Smooth muscle cell (in vitro differentiated cells): ENCODE measurements around the gene HOXB8. TPM values are rescaled to one million over a fixed set of nuclear protein-coding genes. Genes with fewer than 3 reads are reported as not detected.

Experiments
- DNase-seq: peaks from one replicate; lab custom pipeline; 2025; ENCODE audit not compliant: unreplicated experiment; lab: John Stamatoyannopoulos, UW
- H2AFZ ChIP-seq: fragments of 200-600 bp; sonication (generic); 2 replicates; pipeline ENCODE4 v1.6.0; 2016; ENCODE audit warnings: antibody characterized with exemption, low read depth, mild to moderate bottlenecking
- H3F3A ChIP-seq: fragments of 200-600 bp; sonication (generic); 2 replicates; pipeline ENCODE4 v1.6.0; 2017; ENCODE audit warnings: antibody characterized with exemption, low read depth
- H3K27ac ChIP-seq: fragments of 200-600 bp; sonication (generic); 2 replicates; pipeline ENCODE4 v1.5.1; 2016; ENCODE audit warnings: low read depth, mild to moderate bottlenecking
- H3K27me3 ChIP-seq: fragments of 200-600 bp; sonication (generic); 2 replicates; pipeline ENCODE4 v1.6.1; 2016; ENCODE audit warnings: low read depth, mild to moderate bottlenecking
- H3K36me3 ChIP-seq: fragments of 200-600 bp; sonication (generic); 2 replicates; pipeline ENCODE4 v1.5.1; 2016; ENCODE audit warnings: low read depth
- H3K4me1 ChIP-seq: fragments of 200-600 bp; sonication (generic); 2 replicates; pipeline ENCODE4 v1.5.1; 2016; ENCODE audit warnings: low read depth
- H3K4me2 ChIP-seq: fragments of 200-600 bp; sonication (generic); 2 replicates; pipeline ENCODE4 v1.6.0; 2016; ENCODE audit warnings: mild to moderate bottlenecking
- H3K4me3 ChIP-seq: fragments of 200-600 bp; sonication (generic); 2 replicates; pipeline ENCODE4 v1.5.1; 2016; ENCODE audit warnings: mild to moderate bottlenecking
- H3K79me2 ChIP-seq: fragments of 200-600 bp; sonication (generic); 2 replicates; pipeline ENCODE4 v1.6.0; 2016; ENCODE audit warnings: low read depth, mild to moderate bottlenecking
- H3K9ac ChIP-seq: fragments of 200-600 bp; sonication (generic); 2 replicates; pipeline ENCODE4 v1.6.0; 2016; ENCODE audit warnings: low read depth
- H3K9me3 ChIP-seq: fragments of 200-600 bp; sonication (generic); replicated peaks from 2 replicates; pipeline ENCODE4 v1.5.1; 2016; ENCODE audit warnings: low read depth
- H4K20me1 ChIP-seq: fragments of 200-600 bp; sonication (generic); 2 replicates; pipeline ENCODE4 v1.6.0; 2016; ENCODE audit warnings: low read depth
- CTCF ChIP-seq: fragments of 200-600 bp; sonication (generic); IDR thresholded peaks from 2 replicates; pipeline ENCODE4 v1.5.1; 2017; ENCODE audit warnings: borderline replicate concordance, mild to moderate bottlenecking, antibody characterized with exemption; ENCODE audit not compliant: insufficient read depth, poor library complexity, severe bottlenecking
- WGBS: methylation state at CpG from one replicate; pipeline ENCODE4 v1.1.7; 2016; ENCODE audit warnings: low lambda C conversion rate; 5-methylcytosine and 5-hydroxymethylcytosine counted together
- polyA plus RNA-seq: library from polyadenylated mRNA; unstranded; fragments of >200 nt; fragmentation: Nextera tagmentation; extraction: Ambion mirVana; gene quantifications from 2 replicates; pipeline ENCODE4 v1.2.1, GENCODE V29; 2016
- total RNA-seq: library from RNA; depleted of rRNA; stranded (reverse); fragments of >200 nt; gene quantifications from 2 replicates; pipeline ENCODE4 v1.2.3, GENCODE V29; 2014

Gene HOXB8
- total and polyA plus RNA-seq, 2 experiments from 2014 or later, result 0.94 to 2.0 TPM

- Histone ChIP-seq H3K36me3 (no peaks in the 10 kb centered on the region), H3K9me3 (no peaks in the 10 kb centered on the region), H3K27ac (no peak overlapping the region), H4K20me1 (peaks cover 28% of the 10 kb centered on the region), H3K79me2 (peaks cover 13% of the 10 kb centered on the region), H3K4me3 (no peak overlapping the region), H2AFZ (no peak overlapping the region), H3K9ac (no peak overlapping the region), H3K4me1 (no peaks in the 10 kb centered on the region), H3K4me2 (peak overlapping the region; percentile 84), H3K27me3 (peaks cover 60% of the 10 kb centered on the region), H3F3A (peaks cover 30% of the 10 kb centered on the region)
- no peak for DNase-seq
- WGBS, result 87% methylated on average over 7 of the region's 7 CpGs
- no peak for TF ChIP-seq CTCF
These were observed 17.6 kb upstream of the HOXB8 start for GRCh38 chr17:48632579-48633265.

GRCh38 chr17:48631693-48632578 lies 16.8 kb upstream of the HOXB8 start:
- H3K36me3 ChIP-seq, result no peaks in the 10 kb centered on the region
- H3K27ac ChIP-seq, result no peak overlapping the region
- H3K9me3 ChIP-seq, result no peaks in the 10 kb centered on the region
- TF ChIP-seq CTCF, result no peak
- H3K4me1 ChIP-seq, result no peaks in the 10 kb centered on the region
- no peak overlapping the region for H2AFZ ChIP-seq
- no peak for DNase-seq
- H3K27me3 ChIP-seq, result peaks cover 68% of the 10 kb centered on the region
- H4K20me1 ChIP-seq, result peaks cover 22% of the 10 kb centered on the region
- WGBS, result 63% methylated on average over 7 of the region's 7 CpGs
- no peak overlapping the region for H3K4me3 ChIP-seq
- H3F3A ChIP-seq, result peaks cover 22% of the 10 kb centered on the region
- H3K4me2 ChIP-seq, result no peak overlapping the region
- H3K9ac ChIP-seq, result no peak overlapping the region
- peaks cover 13% of the 10 kb centered on the region for H3K79me2 ChIP-seq

GRCh38 chr17:48630925-48631692 lies 16.0 kb upstream of the HOXB8 start:
- no peak for TF ChIP-seq CTCF

More at GRCh38 chr17:48630925-48631692, 16.0 kb upstream of the HOXB8 start:
- no peak overlapping the region for H3K27ac ChIP-seq
- no peaks in the 10 kb centered on the region for H3K36me3 ChIP-seq
- no peaks in the 10 kb centered on the region for H3K4me1 ChIP-seq
- no peak overlapping the region for H3K9ac ChIP-seq
- H4K20me1 ChIP-seq, result peaks cover 22% of the 10 kb centered on the region
- DNase-seq, result no peak
- peaks cover 18% of the 10 kb centered on the region for H3F3A ChIP-seq
- no peak overlapping the region for H2AFZ ChIP-seq
- peaks cover 72% of the 10 kb centered on the region for H3K27me3 ChIP-seq
- WGBS, result 55% methylated on average over 15 of the region's 15 CpGs
- no peak overlapping the region for H3K4me3 ChIP-seq
- no peak overlapping the region for H3K4me2 ChIP-seq
- H3K9me3 ChIP-seq, result no peaks in the 10 kb centered on the region
- peaks cover 13% of the 10 kb centered on the region for H3K79me2 ChIP-seq
